ENCODE measurements around the gene INPP5D.
A peak's percentile ranks its signal among the peaks of the same experiment; 100 is the strongest.
"Not testable (repeated sequence)": the region's sequence is repeated elsewhere in the genome, so short reads cannot be mapped to it uniquely, and the experiment has no call there.

INPP5D gene

GRCh38 chr2:233049194-233049761 is 10.9 kb upstream of the INPP5D start:
- H3K9me2 ChIP-seq (replicated peaks; ENCODE audit: insufficient read depth, low read length): no peaks in the 10 kb centered on the region
- H3K27me3 ChIP-seq (ENCODE audit: low read length): no peaks in the 10 kb centered on the region
- H3K36me3 ChIP-seq (ENCODE audit: low read length): no peaks in the 10 kb centered on the region
- no peak overlapping the region for H3K9ac ChIP-seq (ENCODE audit: low read length)
- TF ChIP-seq CTCF (IDR thresholded peaks at IDR 0.05; ENCODE audit: insufficient read depth, low read length, poor library complexity, severe bottlenecking) (no peak), EZH2phosphoT487 (conservative IDR thresholded peaks at IDR 0.05; ENCODE audit: low read length) (no peak)
- H4K20me1 ChIP-seq (ENCODE audit: low read depth, low read length): no peaks in the 10 kb centered on the region
- no peak overlapping the region for H3K27ac ChIP-seq (ENCODE audit: low read depth, low read length)
- no peak overlapping the region for H3K4me3 ChIP-seq (ENCODE audit: insufficient read depth, low read length, poor library complexity, severe bottlenecking)
- H3K9me3 ChIP-seq (ENCODE audit: insufficient read depth, low read length): no peaks in the 10 kb centered on the region
- H3K79me2 ChIP-seq (ENCODE audit: insufficient read depth, low read length): no peaks in the 10 kb centered on the region
- no peak overlapping the region for H3K4me2 ChIP-seq (ENCODE audit: low read depth, low read length, poor library complexity, severe bottlenecking)
- H3F3A ChIP-seq (ENCODE audit: insufficient read depth): no peaks in the 10 kb centered on the region
- H2AFZ ChIP-seq (ENCODE audit: low read depth, low read length, severe bottlenecking): no peak overlapping the region

- no peaks in the 10 kb centered on the region for H3K79me2 ChIP-seq (ENCODE audit: insufficient read depth, low read length)
- H2AFZ ChIP-seq (ENCODE audit: low read depth, low read length, severe bottlenecking): no peak overlapping the region
- no peaks in the 10 kb centered on the region for H4K20me1 ChIP-seq (ENCODE audit: low read depth, low read length)
- H3K36me3 ChIP-seq (ENCODE audit: low read length): no peaks in the 10 kb centered on the region
- H3K27ac ChIP-seq (ENCODE audit: low read depth, low read length): no peak overlapping the region
- no peak overlapping the region for H3K4me3 ChIP-seq (ENCODE audit: insufficient read depth, low read length, poor library complexity, severe bottlenecking)
- H3K9ac ChIP-seq (ENCODE audit: low read length): no peak overlapping the region
- H3K9me3 ChIP-seq (ENCODE audit: insufficient read depth, low read length): no peaks in the 10 kb centered on the region
- no peaks in the 10 kb centered on the region for H3F3A ChIP-seq (ENCODE audit: insufficient read depth)
- no peak for TF ChIP-seq EZH2phosphoT487 (conservative IDR thresholded peaks at IDR 0.05; ENCODE audit: low read length)
- H3K4me2 ChIP-seq (ENCODE audit: low read depth, low read length, poor library complexity, severe bottlenecking): no peak overlapping the region
- no peaks in the 10 kb centered on the region for H3K27me3 ChIP-seq (ENCODE audit: low read length)
- H3K9me2 ChIP-seq (replicated peaks; ENCODE audit: insufficient read depth, low read length): no peaks in the 10 kb centered on the region
These were observed 8.6 kb upstream of the INPP5D start for GRCh38 chr2:233051241-233052149.

- H3K27me3 ChIP-seq (ENCODE audit: low read length); H3K9ac ChIP-seq (ENCODE audit: low read length); H3K9me2 ChIP-seq (replicated peaks; ENCODE audit: insufficient read depth, low read length); H3K4me2 ChIP-seq (ENCODE audit: low read depth, low read length, poor library complexity, severe bottlenecking); H3K4me3 ChIP-seq (ENCODE audit: insufficient read depth, low read length, poor library complexity, severe bottlenecking); H4K20me1 ChIP-seq (ENCODE audit: low read depth, low read length); H2AFZ ChIP-seq (ENCODE audit: low read depth, low read length, severe bottlenecking); H3K79me2 ChIP-seq (ENCODE audit: insufficient read depth, low read length); H3K9me3 ChIP-seq (ENCODE audit: insufficient read depth, low read length); H3F3A ChIP-seq (ENCODE audit: insufficient read depth); H3K27ac ChIP-seq (ENCODE audit: low read depth, low read length); H3K36me3 ChIP-seq (ENCODE audit: low read length): not testable (repeated sequence)
These were observed 7.6 kb upstream of the INPP5D start for GRCh38 chr2:233052517-233052916.

GRCh38 chr2:233053928-233054784 is 6.0 kb upstream of the INPP5D start:
- Histone ChIP-seq H3K4me2 (ENCODE audit: low read depth, low read length, poor library complexity, severe bottlenecking) (peak overlapping the region; percentile 13), H3K9me3 (ENCODE audit: insufficient read depth, low read length) (no peaks in the 10 kb centered on the region), H3F3A (ENCODE audit: insufficient read depth) (no peaks in the 10 kb centered on the region), H3K79me2 (ENCODE audit: insufficient read depth, low read length) (no peaks in the 10 kb centered on the region), H3K27me3 (ENCODE audit: low read length) (no peaks in the 10 kb centered on the region), H3K4me3 (ENCODE audit: insufficient read depth, low read length, poor library complexity, severe bottlenecking) (no peak overlapping the region), H3K9ac (ENCODE audit: low read length) (no peak overlapping the region), H3K9me2 (replicated peaks; ENCODE audit: insufficient read depth, low read length) (no peaks in the 10 kb centered on the region), H4K20me1 (ENCODE audit: low read depth, low read length) (no peaks in the 10 kb centered on the region), H3K36me3 (ENCODE audit: low read length) (no peaks in the 10 kb centered on the region), H3K27ac (ENCODE audit: low read depth, low read length) (no peak overlapping the region), H2AFZ (ENCODE audit: low read depth, low read length, severe bottlenecking) (peak overlapping the region; percentile 15)
- TF ChIP-seq EZH2phosphoT487 (conservative IDR thresholded peaks at IDR 0.05; ENCODE audit: low read length) (no peak), CTCF (IDR thresholded peaks at IDR 0.05; ENCODE audit: insufficient read depth, low read length, poor library complexity, severe bottlenecking) (peak; percentile 99)

All from SU-DHL-6 (cell line).